GM19239 (cell line): ENCODE results near the gene TENT4B.
"Not testable (repeated sequence)": the region's sequence is repeated elsewhere in the genome, so short reads cannot be mapped to it uniquely, and the experiment has no call there.

Experiments
- DNase-seq: peaks from one replicate; pipeline ENCODE4 v3.0.0; 2011; ENCODE audit warnings: low spot score; ENCODE audit not compliant: insufficient read length
- FAIRE-seq: peaks from 2 replicates; lab custom pipeline; 2011; peaks lifted over from hg19 to GRCh38; lab: Jason Lieb, UNC

Gene TENT4B

DNA sequence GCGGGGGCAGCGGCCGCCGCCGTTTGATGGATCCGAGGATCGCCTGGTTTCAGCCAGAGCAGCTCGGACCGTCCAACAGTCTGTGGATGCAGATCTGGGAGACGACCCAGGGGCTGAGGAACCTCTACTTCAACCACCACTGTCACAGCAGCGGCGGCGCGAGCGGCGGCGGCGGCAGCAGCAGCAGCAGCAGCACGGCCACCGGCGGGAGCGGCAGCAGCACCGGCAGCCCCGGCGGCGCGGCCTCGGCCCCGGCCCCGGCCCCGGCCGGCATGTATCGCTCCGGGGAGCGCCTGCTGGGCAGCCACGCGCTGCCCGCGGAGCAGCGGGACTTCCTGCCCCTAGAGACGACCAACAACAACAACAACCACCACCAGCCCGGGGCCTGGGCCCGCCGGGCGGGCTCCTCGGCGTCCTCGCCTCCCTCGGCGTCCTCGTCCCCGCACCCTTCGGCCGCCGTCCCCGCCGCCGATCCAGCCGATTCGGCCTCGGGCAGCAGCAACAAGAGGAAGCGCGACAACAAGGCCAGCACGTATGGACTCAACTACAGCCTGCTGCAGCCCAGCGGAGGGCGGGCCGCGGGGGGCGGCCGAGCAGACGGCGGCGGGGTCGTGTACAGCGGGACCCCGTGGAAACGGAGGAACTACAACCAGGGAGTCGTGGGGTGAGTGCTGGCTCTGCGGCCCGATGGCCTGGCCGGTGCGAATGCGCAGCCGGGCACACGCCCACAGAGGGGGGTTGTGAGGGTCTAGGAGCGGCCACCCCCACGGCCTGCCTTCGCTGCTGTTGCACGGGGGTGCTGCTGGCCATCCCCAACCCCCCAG is 702 bp downstream of the TENT4B start:
- FAIRE-seq, result no peak
- peak; percentile 30 for DNase-seq

DNA sequence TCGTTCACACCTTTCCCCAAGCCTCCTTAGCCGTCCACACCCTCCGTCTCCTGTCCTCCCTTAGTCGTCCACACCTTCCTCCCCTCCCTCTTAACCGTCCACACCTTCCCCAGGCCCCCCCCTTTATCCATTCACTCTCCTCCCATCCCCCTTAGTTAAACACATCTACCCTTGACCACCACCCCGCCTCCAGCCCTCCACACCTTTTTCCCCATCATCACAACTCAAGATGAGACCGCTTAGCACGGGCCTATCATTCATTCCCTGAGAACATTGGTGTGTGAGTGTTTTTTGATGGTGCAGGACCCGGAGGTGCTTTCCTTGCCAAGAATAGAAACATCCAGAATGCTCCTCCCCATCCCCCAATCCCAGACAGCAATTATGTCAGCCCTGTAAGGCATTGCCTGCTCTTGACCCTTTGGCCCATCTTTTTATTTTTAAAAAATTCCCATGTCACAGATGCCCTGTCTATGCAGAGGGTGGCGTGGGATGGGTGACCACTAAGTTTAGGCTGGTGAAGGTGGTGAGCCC is 1.4 kb downstream of the TENT4B start:
- FAIRE-seq (no peak), DNase-seq (no peak)

DNA sequence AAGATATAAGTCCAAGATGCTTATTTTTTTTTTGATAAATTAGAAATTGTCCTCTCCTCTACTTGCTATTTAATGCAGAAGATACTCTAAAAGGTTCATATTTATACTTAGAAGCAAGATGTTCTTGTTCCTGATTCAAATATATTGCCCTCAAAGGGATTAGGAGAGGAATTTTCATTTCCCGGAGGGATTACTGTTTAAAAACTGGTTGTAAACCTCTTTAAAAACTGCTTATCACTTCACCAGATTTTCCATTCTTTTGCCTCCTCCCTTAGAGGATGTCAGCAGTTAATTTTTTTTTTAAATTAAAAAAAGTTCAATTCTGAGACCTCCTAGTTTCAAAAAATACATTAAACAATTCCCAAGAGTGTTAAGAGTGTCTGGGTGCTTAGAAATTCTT is 2.8 kb downstream of the TENT4B start:
- FAIRE-seq, result no peak
- no peak for DNase-seq

DNA sequence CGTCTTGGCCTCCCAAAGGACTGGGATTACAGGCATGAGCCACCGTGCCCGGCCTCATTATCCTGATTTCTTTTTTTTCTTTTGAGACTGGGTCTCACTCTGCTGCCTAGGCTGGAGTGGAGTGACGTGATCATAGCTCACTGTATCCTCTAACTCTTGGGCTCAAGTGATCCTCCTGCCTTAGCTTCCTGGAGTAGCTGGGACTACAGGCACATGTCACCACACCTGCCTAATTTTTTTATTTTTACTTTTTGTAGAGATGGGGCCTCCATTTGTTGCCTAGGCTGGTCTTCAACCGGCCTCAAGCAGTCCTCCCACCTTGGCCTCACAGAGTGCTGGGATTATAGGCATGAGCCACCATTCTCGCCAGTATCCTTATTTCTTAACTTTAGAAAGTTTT is 3.5 kb downstream of the TENT4B start:
- no peak for FAIRE-seq

DNA sequence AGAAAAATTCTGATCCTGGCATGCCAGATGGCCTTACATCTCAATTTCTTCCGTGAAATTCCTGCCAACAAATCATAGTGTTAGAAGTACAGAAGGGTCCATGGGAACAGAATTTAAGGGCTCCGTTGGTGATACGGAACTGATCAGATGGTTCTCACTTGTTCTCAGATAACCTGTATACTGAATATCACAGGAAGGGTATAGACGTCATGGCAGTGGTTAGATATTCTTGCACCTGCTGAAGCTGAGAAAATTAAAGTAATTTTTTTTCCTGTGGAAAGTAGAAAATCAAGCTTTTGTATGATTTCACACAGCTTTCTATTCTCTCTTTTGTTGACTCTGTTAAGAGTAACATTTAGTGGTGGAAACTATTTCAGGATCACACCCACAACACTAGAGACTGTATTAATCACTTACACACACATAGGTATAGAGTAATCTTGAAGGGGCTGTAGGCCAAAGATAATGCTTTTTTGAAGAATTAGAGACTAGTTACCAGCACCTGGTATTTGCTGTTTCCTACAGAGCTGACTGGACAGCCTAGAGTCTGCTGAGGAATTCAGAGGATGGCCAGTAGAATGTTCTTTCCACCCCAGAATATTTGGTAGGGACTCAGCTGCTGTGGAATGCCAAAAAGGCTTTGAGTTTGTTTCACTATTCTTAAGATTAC is 7.5 kb downstream of the TENT4B start:
- FAIRE-seq (no peak), DNase-seq (no peak)

More for the DNA sequence above, 3.5 kb downstream of the TENT4B start:
- DNase-seq, result no peak

DNA sequence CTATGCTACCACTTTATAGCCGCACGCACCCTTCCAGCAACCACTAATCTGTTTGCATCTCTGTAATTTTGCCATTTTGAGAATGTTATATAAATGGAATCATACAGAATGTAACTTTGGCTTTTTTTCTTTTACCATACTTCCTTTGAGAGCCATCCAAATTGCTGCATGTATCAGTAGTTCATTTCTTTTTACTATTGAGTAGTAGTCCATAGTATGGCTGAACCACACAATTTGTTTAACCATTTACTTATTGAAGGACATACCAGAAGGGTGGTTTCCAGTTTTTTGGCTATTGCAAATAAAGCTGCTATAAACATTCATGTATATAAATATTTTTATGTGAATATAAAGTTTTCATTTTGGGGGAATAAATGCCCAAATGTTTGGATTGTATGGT is 8.8 kb downstream of the TENT4B start:
- FAIRE-seq (no peak), DNase-seq (no peak)

DNA sequence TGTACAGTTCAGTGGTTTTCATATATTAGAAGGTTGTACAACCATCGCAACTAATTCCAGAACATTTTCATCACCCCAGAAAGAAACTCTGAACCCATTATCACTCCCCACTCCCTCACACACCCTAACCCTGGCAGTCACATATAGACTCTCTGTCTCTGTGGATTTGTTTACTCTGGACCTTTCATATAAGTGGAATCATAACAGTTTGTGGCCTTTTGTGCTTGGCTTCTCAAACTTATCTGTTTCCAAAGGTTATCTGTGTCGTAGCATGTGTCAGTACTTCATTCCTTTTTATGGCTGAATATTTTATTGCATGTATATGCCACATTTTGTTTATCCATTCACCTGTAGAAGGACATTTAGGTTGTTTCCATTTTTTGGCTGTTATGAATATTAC is 12.4 kb downstream of the TENT4B start:
- no peak for FAIRE-seq
- DNase-seq, result no peak

DNA sequence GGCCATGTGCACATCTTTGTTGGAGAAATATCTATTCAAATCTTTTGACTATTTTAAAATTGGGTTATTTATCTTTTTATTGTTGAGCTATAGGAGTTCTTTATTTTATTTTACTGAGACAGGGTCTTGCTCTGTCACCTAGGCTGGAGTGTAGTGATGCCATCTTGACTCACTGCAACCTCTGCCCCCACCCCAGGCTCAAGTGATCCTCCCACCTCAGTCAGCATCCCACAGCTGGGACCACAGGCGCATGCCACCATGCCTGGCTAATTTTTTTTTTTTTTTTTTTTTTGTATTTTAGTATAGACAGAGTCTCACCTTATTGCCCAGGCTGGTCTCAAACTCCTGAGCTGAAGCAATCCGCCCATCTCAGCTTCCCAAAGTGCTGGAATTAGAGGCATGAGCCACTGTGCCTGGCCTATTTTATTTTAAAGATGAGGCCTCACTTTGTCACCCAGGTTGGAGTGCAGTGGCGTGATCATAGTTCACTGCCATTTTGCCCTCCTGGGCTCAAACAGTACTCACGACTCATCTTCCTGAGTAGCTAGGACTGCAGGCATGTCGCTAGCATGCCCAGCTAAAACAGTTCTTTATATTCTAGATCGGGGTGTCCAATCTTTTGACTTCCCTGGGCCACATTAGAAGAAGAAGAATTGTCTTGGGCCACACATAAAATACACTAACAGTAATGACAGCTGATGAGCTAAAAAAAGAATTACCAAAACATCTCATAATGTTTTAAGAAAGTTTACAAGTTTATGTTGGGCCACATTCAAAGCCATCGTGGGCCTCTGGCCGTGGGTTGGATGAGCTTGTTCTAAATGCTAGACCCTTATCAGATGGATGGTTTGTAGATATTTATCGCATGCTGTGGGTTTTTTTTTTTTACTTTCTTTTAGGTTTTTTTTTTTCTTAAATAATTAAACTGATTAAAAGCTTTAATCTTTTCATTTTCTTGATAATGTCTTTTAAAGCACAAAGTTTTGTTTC is 13.7 kb downstream of the TENT4B start:
- FAIRE-seq (no peak), DNase-seq (no peak)

DNA sequence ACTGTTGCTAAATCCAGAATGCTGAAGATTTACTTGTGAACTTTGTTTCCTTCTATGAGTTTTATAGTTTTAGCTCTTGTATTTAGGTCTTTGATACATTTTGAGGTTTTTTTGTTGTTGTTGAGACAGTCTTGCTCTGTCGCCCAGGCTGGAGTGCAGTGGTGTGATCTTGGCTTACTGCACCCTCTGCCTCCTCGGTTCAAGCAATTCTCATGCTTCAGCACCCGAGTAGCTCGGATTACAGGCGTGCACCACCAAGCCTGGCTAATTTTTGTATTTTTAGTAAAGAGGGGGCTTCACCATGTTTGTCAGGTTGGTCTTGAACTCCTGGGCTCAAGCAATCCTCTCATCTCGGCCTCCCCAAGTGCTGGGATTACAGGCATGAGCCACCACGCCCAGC is 14.4 kb downstream of the TENT4B start:
- FAIRE-seq, result no peak

DNA sequence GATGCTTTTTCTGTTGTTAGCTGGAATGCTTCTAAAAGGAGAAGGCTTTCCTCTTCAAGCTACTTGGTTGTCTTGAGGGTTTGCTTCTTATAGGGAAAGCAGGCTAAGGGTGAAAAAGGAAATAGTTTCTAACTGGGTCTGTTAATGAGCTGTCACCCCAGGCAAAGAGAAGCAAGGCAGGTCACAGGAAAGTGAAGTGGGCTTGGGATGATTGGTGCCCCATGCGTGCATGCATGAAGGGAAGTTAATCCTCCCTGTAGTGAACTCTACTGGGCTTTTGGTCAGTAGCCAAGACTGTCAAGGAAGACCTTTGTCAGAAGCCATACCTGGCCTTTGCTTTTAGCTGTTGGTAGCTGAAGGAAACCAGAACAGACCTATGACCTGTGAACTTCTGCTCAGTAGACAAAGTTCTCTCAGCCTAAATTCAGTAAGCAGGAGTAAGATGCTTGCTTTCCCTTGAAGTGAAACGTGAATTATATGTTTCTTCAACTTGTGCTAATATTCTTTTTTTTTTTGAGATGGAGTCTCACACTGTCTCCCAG is 16.5 kb downstream of the TENT4B start:
- FAIRE-seq, result peak; percentile 33

More for the DNA sequence above, 14.4 kb downstream of the TENT4B start:
- DNase-seq, result no peak

DNA sequence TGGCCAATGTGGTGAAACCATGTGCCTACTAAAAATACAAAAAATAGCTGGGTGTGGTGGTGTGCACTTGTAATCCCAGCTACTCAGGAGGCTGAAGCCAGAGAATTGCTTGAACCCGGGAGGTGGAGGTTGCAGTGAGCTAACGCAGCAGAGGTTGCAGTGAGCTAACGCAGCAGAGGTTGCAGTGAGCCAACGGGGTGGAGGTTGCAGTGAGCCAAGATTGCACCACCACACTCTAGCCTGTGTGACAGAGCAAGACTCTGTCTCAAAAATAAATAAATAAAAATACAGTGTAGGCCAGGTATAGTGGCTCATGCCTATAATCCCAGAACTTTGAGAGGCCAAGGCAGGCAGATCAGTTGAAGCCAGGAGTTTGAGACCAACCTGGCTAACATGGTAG is 18.7 kb downstream of the TENT4B start:
- DNase-seq, result not testable (repeated sequence)

More for the DNA sequence above, 16.5 kb downstream of the TENT4B start:
- no peak for DNase-seq

DNA sequence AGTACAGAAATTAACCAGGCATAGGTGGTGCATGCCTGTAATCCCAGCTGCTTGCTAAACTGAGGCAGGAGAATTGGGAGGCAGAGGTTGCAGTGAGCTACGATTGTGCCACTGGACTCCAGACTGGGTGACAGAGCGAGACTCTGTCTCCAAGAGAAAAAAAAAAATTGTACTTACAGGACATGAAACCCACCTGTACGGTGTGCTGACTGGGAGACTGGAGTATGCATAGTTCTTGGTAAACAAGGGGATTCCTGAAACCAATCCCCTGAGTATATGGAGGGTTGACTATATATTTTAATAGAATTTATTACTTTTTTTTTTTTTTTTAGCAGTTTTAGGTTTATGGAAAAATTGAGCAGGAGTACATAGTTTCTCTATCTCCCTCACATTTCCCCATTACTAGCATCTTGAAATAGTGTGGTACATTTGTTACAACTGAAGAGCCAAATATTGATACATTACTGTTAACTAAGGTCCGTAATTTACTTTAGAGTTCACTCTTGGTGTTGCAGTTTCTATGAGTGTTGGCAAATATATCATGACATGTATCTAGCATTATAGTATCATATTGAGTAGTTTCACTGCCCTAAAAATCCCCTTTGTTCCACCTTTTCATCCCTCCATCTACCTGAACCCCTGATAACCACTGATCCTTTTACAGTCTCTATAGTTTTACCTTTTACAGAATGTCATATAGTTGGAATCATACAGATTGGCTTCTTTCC is 19.3 kb downstream of the TENT4B start:
- DNase-seq, result no peak
- no peak for FAIRE-seq

More for the DNA sequence above, 18.7 kb downstream of the TENT4B start:
- not testable (repeated sequence) for FAIRE-seq

DNA sequence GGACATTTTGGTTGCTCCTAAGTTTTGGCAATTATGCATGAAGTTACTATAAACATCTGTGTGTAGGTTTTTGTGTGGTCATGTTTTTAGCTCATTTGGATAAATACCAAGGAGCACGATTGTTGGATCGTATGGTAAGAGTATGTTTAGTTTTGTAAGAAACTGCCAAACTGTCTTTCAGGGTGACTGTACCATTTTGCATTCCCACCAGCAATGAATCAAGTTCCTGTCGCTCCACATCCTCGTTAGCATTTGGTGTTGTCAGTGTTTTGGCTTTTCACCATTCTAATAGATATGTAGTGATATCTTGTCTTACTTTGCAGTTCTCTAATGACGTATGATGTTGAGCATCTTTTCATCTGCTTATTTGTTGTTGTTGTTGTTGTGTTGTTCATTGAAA is 20.2 kb downstream of the TENT4B start:
- no peak for FAIRE-seq
- DNase-seq, result no peak

DNA sequence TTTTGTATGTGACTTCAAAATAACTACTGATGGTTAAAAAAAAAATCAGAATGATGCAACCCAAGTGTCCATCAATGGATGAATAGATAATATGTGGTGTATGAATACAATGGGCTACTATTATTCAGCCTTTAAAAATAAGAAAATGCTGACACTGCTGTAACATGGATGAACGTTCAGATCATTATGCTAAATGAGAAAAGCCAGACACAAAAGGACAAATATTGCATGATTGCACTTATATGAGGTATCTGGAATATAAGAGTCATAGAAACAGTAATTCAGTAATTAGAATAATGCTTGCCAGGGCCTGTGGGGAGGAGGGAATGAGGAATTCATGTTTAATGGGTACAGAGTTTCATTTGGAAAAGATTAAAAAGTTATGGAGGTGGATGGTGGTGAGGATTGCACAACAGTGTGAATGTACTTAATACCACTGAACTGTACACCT is 25.4 kb downstream of the TENT4B start:
- no peak for DNase-seq
- FAIRE-seq, result no peak

DNA sequence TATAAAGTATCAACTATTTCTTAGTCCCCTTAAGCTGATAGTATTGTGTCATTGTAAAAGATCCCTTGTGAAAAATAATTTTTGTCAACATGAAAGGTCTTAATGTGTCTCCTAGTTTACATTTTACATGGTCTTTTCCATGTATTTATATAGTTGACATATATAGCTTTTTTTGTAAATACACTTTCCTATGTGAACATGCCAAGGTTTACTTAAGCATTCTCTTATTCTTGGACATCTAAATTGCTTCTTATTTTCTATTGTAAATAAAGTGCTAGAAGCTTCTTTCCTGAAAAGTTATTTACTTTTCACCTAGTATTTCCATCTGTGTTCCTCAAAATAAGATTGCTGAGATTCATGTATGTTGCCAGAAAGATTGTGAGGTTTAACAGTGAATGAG is 29.3 kb downstream of the TENT4B start:
- no peak for DNase-seq
- FAIRE-seq, result no peak

DNA sequence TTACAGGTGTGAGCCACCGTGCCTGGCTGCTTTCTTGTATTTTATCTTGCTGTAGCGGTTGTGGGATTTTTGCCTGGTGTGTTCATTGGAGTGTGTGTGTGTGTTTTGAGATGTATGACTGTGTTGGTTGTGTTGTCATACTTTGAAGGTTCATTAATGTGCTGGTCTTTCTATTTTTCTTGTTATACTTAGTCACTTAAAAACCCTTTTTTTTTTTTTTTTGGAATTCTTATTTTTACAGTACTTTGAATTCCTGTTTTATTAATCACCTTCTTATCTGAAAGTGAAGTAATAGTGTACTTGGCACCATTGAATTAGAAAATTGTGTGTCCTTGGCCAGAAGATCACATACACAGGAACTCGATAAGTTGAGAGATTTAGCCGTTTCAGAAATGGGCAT is 30.2 kb downstream of the TENT4B start:
- FAIRE-seq, result no peak
- DNase-seq, result no peak

DNA sequence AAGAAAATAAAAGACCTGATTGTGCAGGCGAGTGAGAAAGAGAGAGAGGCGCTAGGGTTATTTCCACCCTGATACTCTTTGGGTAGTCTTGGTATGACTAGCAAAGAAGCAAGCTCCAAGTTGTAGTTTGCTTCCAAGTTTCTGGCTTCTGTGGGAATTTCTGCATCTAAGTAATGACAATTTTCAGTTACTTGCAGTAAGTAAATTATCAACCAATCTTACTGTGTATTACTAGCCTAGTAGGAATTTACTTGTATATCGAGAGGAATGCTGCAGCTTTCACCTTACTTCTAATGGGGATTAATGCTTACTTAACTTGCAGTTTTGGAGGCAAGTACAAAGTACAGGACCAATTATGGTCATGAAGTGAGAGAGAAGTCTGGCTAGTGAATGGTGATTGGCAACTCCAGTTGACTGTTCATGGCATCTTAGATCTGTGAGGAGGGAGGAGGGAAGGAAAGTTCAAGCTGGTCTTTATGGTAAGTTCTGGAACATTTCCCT is 31.9 kb downstream of the TENT4B start:
- no peak for DNase-seq
- no peak for FAIRE-seq

DNA sequence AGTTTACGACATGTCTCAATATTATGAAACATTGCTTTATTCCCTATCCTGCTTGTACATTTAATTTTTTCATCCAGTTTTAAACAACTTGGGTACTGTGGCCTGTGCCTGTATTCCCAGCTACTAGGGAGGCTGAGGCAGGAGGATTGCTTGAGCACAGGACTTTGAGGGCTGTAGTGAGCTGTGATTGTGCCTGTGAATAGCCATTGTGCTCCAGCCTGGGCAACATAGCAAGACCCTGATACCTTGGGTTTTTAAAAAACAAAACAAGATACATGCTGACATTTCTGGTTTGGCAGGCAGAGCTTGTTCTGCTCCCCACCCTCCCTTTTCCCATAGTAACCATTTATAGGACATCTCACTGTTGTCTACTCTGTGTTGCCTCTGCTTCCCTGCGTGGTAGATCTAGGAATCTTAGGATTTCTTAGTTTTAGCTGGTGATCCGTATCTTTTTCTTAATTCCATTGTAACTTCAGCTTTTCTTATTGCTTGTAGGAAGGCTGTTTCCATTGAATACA is 35.6 kb downstream of the TENT4B start:
- DNase-seq (no peak), FAIRE-seq (no peak)

DNA sequence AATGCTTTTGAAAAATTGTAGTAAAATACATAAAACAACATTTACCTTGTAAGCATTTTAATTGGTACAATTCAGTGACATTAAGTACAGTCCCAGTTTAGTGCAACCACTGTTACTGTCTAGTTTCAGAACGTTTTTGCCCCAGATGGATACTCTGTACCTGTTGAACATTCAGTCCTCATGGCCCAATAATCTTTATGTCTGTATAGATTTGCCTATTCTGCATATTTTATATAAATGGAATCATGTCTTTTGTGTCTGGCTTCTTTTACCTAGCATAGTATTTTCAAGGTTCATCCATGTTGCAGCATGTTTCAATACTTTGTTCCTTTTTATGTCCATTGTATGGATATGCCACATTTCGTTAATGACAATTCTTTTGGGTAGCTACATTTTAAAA is 37.2 kb downstream of the TENT4B start:
- no peak for DNase-seq
- FAIRE-seq, result no peak
